K562 (cell line): ENCODE measurements around the gene RAB2B. TPM values are rescaled to one million over a fixed set of nuclear protein-coding genes. Genes with fewer than 3 reads are reported as not detected.

Source experiments
- ATF7 ChIP-seq: fragments of 450-650 bp; IDR thresholded peaks from 2 replicates; pipeline ENCODE4 v1.7.1; 2014; ENCODE audit warnings: mild to moderate bottlenecking, moderate library complexity
- BCL6 ChIP-seq: fragments of 250-450 bp; sonication (Bioruptor Pico); IDR thresholded peaks from 2 replicates; pipeline ENCODE4 v1.4.0; 2020
- CSDE1 ChIP-seq, 2 experiments: fragments of 450-650 bp; IDR thresholded peaks; 2 replicates each; pipeline ENCODE4 v1.6.1; 2016; ENCODE audit warnings: mild to moderate bottlenecking in 1 of 2
- ELF1 ChIP-seq: fragments of 200-800 bp; sonication (Bioruptor generic); IDR thresholded peaks from 2 replicates; pipeline ENCODE4 v1.6.1; 2016; ENCODE audit warnings: missing genetic modification characterization, missing compliant biosample characterization
- FOS ChIP-seq: IDR thresholded peaks from 3 replicates; pipeline ENCODE4 v1.6.1; 2011; ENCODE audit not compliant: insufficient read length; ENCODE audit errors: extremely low read depth
- FOXK2 ChIP-seq, 2 experiments: fragments of 450-650 bp; IDR thresholded peaks in 1 of 2; conservative IDR thresholded peaks in 1 of 2; 2 replicates each; pipeline ENCODE4 v1.6.1; 2016; ENCODE audit warnings: low read depth in 2 of 2, mild to moderate bottlenecking in 1 of 2
- HSF4 ChIP-seq: fragments of 250-450 bp; sonication (Bioruptor Pico); IDR thresholded peaks from 2 replicates; pipeline ENCODE4 v2.1.2; 2022; ENCODE audit warnings: mild to moderate bottlenecking, moderate library complexity, borderline replicate concordance
- MAFK ChIP-seq: IDR thresholded peaks from 2 replicates; pipeline ENCODE4 v1.6.1; 2011; ENCODE audit warnings: low read length, improper control_type of control experiment
- MBD2 ChIP-seq: sonication (generic); IDR thresholded peaks from 2 replicates; pipeline ENCODE4 v1.6.1; 2016; ENCODE audit warnings: low read depth, borderline replicate concordance
- PHB2 ChIP-seq: fragments of 450-650 bp; IDR thresholded peaks from 2 replicates; pipeline ENCODE4 v1.6.1; 2017; ENCODE audit warnings: low read depth
- PTTG1 ChIP-seq: fragments of 450-650 bp; IDR thresholded peaks from 2 replicates; pipeline ENCODE4 v1.6.1; 2016; ENCODE audit warnings: low read depth, mild to moderate bottlenecking, missing genetic modification characterization, missing compliant biosample characterization
- RAD21 ChIP-seq, 2 experiments: fragments of 250-450 bp in 1 of 2; fragments of 450-650 bp in 1 of 2; sonication (Bioruptor Pico) in 1 of 2; formaldehyde crosslinking in 1 of 2; IDR thresholded peaks in 1 of 2; conservative IDR thresholded peaks in 1 of 2; 2 replicates each; pipeline versions ENCODE4 v1.4.0 to v1.8.0; 2020 to 2022; ENCODE audit warnings: mild to moderate bottlenecking in 2 of 2, moderate library complexity in 1 of 2
- SUPT5H ChIP-seq: fragments of 450-650 bp; IDR thresholded peaks from 2 replicates; pipeline ENCODE4 v1.6.1; 2016
- TCF3 ChIP-seq: sonication (generic); formaldehyde crosslinking; IDR thresholded peaks from 2 replicates; pipeline ENCODE4 v1.4.0; 2020; ENCODE audit warnings: mild to moderate bottlenecking, missing genetic modification reagents
- TEAD2 ChIP-seq: fragments of 450-650 bp; IDR thresholded peaks from 2 replicates; pipeline ENCODE4 v1.6.1; 2016; ENCODE audit warnings: missing genetic modification characterization, control low read depth, missing compliant biosample characterization
- ZBTB7A ChIP-seq: IDR thresholded peaks from 2 replicates; pipeline ENCODE4 v1.6.1; 2011; ENCODE audit warnings: low read depth, mild to moderate bottlenecking, low read length, moderate library complexity, borderline replicate concordance; ENCODE audit not compliant: control insufficient read depth
- ZNF41 ChIP-seq: fragments of 250-450 bp; sonication (Bioruptor Pico); conservative IDR thresholded peaks from 2 replicates; pipeline ENCODE4 v1.4.0; 2020; ENCODE audit warnings: mild to moderate bottlenecking
- polyA plus RNA-seq, 8 experiments: library from polyadenylated mRNA; depleted of rRNA in 4 of 8; stranded (reverse) in 5 of 8; unstranded in 3 of 8; fragments of >200 nt; fragmentation: Nextera tagmentation in 2 of 8; fragmentation: Illumina TruSeq in 1 of 8; extraction: Ambion mirVana in 2 of 8; extraction: Trizol in 1 of 8; gene quantifications; 2 replicates each; pipeline versions ENCODE4 v1.2.1 to v1.2.3, GENCODE V29; 2011 to 2014; ENCODE audit warnings: inconsistent platforms in 1 of 8, missing spikeins in 1 of 8
- total RNA-seq, 7 experiments: library from RNA; depleted of rRNA in 6 of 7; stranded (reverse); fragments of >200 nt in 6 of 7; fragmentation: Illumina TruSeq in 2 of 7; extraction: Trizol in 2 of 7; gene quantifications; 2 replicates each; pipeline versions ENCODE4 v1.2.1 to v1.2.3, GENCODE V29; 2011 to 2021; ENCODE audit warnings: low replicate concordance in 1 of 7
- TF ChIP-seq, protein P1 (sequence below): fragments of 450-650 bp; IDR thresholded peaks from 2 replicates; pipeline ENCODE4 v1.6.1; 2018; ENCODE audit not compliant: partially characterized antibody
- TF ChIP-seq, protein P2 (sequence below): fragments of 250-450 bp; sonication (Bioruptor Pico); IDR thresholded peaks from 2 replicates; pipeline ENCODE4 v1.5.0; 2022; ENCODE audit warnings: mild to moderate bottlenecking
- TF ChIP-seq, protein P3 (sequence below), 2 experiments: fragments of 450-650 bp; conservative IDR thresholded peaks; 2 replicates each; pipeline ENCODE4 v1.6.1; 2017; ENCODE audit warnings: mild to moderate bottlenecking in 2 of 2, moderate library complexity in 2 of 2
- TF ChIP-seq, protein P4 (sequence below): sonication (generic); formaldehyde crosslinking; IDR thresholded peaks from 2 replicates; pipeline ENCODE4 v1.9.0; 2022; ENCODE audit warnings: mild to moderate bottlenecking, missing genetic modification reagents

The RAB2B gene
- total and polyA plus RNA-seq, 9 of the 15 experiments (the other 6 are each of a cell fraction or from before 2014, with no cell fraction given) = 4.6 to 19.8 (median 9.8) TPM

DNA sequence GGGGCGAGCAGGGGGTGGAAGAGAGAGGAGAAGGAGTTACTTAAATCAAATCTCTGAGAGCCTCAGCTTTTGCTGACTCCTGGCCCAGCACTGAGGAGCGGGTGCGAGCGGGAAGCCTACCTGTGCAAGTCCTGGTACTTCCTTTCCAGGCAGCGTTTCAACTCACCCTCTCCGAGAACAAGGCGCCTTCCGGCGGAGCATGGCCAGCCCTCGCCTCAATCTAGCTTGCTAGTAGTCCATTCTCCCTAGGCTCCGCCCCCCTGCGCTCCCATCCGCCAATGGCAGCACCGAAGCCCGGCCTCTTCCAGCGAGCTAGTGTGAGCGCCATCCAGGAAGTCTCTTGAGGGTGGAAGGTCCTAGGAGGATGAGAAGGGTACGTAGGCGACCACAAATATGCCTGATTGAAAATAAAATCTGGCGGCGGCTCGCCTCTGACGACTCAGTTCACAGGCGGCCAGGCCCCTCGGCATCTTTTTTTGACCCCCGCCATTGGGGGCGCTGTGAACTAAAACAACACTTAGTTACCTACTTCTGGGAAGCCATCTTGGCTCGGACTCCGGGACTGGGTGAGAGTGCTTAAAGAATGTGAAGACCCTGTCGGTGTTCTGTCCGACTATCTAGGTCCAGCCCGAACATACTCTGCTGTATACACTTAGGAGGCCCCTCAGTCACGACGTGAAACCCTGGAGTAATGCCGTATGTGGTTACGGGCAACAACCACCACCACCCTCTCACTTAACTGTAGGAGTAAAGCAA lies 20.7 kb downstream of the RAB2B start, which contains the start of gene CHD8 (continued):
- TF ChIP-seq FOXK2 (conservative IDR thresholded peaks at IDR 0.05 in 1 of 2, IDR thresholded peaks at IDR 0.05 in 1 of 2; ENCODE audit: low read depth in 2 of 2) (0 out of 4 replicates have a peak, but pooled peaks of 1 of the 2 experiments have one; percentile 24), RAD21 (CRISPR knock-in tag; conservative IDR thresholded peaks at IDR 0.05 in 1 of 2, IDR thresholded peaks at IDR 0.05 in 1 of 2) (peak in 1 of 2 experiments; percentile 37; a peak in 3 of 4 replicates), BCL6 (CRISPR knock-in tag) (no peak), TEAD2 (tag) (no peak), TCF3 (CRISPR knock-in tag) (0 out of 2 replicates have a peak, but pooled peaks have one; percentile 4), HSF4 (CRISPR knock-in tag) (no peak), ZBTB7A (peak; percentile 19; the same call in 1 of the 2 replicates), PTTG1 (tag) (no peak), ELF1 (tag) (peak; percentile 92), FOS (peak; percentile 29), SUPT5H (peak; percentile 73), ATF7 (peak; percentile 78), CSDE1 (IDR thresholded peaks at IDR 0.05) (no peak; a peak in 1 of 4 replicates), MAFK (no peak), MBD2 (peak; percentile 62), PHB2 (no peak), ZNF41 (0 out of 2 replicates have a peak, but pooled peaks have one; percentile 51)
- TF ChIP-seq, protein P1, sequence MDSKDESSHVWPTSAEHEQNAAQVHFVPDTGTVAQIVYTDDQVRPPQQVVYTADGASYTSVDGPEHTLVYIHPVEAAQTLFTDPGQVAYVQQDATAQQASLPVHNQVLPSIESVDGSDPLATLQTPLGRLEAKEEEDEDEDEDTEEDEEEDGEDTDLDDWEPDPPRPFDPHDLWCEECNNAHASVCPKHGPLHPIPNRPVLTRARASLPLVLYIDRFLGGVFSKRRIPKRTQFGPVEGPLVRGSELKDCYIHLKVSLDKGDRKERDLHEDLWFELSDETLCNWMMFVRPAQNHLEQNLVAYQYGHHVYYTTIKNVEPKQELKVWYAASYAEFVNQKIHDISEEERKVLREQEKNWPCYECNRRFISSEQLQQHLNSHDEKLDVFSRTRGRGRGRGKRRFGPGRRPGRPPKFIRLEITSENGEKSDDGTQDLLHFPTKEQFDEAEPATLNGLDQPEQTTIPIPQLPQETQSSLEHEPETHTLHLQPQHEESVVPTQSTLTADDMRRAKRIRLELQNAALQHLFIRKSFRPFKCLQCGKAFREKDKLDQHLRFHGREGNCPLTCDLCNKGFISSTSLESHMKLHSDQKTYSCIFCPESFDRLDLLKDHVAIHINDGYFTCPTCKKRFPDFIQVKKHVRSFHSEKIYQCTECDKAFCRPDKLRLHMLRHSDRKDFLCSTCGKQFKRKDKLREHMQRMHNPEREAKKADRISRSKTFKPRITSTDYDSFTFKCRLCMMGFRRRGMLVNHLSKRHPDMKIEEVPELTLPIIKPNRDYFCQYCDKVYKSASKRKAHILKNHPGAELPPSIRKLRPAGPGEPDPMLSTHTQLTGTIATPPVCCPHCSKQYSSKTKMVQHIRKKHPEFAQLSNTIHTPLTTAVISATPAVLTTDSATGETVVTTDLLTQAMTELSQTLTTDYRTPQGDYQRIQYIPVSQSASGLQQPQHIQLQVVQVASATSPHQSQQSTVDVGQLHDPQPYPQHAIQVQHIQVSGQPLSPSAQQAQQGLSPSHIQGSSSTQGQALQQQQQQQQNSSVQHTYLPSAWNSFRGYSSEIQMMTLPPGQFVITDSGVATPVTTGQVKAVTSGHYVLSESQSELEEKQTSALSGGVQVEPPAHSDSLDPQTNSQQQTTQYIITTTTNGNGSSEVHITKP = peak; percentile 76
- TF ChIP-seq, protein P2, sequence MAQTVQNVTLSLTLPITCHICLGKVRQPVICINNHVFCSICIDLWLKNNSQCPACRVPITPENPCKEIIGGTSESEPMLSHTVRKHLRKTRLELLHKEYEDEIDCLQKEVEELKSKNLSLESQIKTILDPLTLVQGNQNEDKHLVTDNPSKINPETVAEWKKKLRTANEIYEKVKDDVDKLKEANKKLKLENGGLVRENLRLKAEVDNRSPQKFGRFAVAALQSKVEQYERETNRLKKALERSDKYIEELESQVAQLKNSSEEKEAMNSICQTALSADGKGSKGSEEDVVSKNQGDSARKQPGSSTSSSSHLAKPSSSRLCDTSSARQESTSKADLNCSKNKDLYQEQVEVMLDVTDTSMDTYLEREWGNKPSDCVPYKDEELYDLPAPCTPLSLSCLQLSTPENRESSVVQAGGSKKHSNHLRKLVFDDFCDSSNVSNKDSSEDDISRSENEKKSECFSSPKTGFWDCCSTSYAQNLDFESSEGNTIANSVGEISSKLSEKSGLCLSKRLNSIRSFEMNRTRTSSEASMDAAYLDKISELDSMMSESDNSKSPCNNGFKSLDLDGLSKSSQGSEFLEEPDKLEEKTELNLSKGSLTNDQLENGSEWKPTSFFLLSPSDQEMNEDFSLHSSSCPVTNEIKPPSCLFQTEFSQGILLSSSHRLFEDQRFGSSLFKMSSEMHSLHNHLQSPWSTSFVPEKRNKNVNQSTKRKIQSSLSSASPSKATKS = no peak
- TF ChIP-seq, protein P3, sequence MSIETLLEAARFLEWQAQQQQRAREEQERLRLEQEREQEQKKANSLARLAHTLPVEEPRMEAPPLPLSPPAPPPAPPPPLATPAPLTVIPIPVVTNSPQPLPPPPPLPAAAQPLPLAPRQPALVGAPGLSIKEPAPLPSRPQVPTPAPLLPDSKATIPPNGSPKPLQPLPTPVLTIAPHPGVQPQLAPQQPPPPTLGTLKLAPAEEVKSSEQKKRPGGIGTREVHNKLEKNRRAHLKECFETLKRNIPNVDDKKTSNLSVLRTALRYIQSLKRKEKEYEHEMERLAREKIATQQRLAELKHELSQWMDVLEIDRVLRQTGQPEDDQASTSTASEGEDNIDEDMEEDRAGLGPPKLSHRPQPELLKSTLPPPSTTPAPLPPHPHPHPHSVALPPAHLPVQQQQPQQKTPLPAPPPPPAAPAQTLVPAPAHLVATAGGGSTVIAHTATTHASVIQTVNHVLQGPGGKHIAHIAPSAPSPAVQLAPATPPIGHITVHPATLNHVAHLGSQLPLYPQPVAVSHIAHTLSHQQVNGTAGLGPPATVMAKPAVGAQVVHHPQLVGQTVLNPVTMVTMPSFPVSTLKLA (conservative IDR thresholded peaks at IDR 0.05) = peak; percentile 56 to 73
- TF ChIP-seq, protein P4, sequence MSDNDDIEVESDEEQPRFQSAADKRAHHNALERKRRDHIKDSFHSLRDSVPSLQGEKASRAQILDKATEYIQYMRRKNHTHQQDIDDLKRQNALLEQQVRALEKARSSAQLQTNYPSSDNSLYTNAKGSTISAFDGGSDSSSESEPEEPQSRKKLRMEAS = peak; percentile 41; the same call in 1 of the 2 replicates
